OCI-LY1 (cell line): ENCODE results near the gene P2RY12.

Source experiments
- H2AFZ ChIP-seq: fragments of 200-600 bp; sonication (generic), shearing (Covaris generic); 2 replicates; pipeline ENCODE4 v1.6.0; 2014; ENCODE audit warnings: antibody characterized with exemption, mild to moderate bottlenecking, low read length
- H3F3A ChIP-seq: fragments of 200-600 bp; sonication (generic), shearing (Covaris generic); 2 replicates; pipeline ENCODE4 v1.6.0; 2014; ENCODE audit warnings: mild to moderate bottlenecking, antibody characterized with exemption, low read length, moderate library complexity; ENCODE audit not compliant: insufficient read depth
- H3K27ac ChIP-seq: fragments of 200-600 bp; sonication (generic); 2 replicates; pipeline ENCODE4 v1.5.1; 2014; ENCODE audit warnings: low read length, mixed run types, mild to moderate bottlenecking, low read depth; ENCODE audit not compliant: poor library complexity, severe bottlenecking
- H3K27me3 ChIP-seq: fragments of 200-600 bp; sonication (generic); 2 replicates; pipeline ENCODE4 v1.6.0; 2014; ENCODE audit warnings: antibody characterized with exemption, mild to moderate bottlenecking, low read length, moderate library complexity; ENCODE audit not compliant: insufficient read depth
- H3K36me3 ChIP-seq: fragments of 200-600 bp; sonication (generic); 2 replicates; pipeline ENCODE4 v1.6.1; 2014; ENCODE audit warnings: mild to moderate bottlenecking, antibody characterized with exemption, low read length, moderate library complexity, mixed read lengths; ENCODE audit not compliant: insufficient read depth
- H3K4me1 ChIP-seq: fragments of 200-600 bp; sonication (generic); 2 replicates; pipeline ENCODE4 v1.5.1; 2014; ENCODE audit warnings: mild to moderate bottlenecking, low read length, moderate library complexity; ENCODE audit not compliant: insufficient read depth, severe bottlenecking
- H3K4me2 ChIP-seq: fragments of 200-600 bp; sonication (generic), shearing (Covaris generic); 2 replicates; pipeline ENCODE4 v1.6.1; 2014; ENCODE audit warnings: low read length
- H3K4me3 ChIP-seq: fragments of 200-600 bp; sonication (generic); 2 replicates; pipeline ENCODE4 v1.5.1; 2014; ENCODE audit warnings: low read length, low read depth, mild to moderate bottlenecking, mixed read lengths; ENCODE audit not compliant: poor library complexity, severe bottlenecking
- H3K79me2 ChIP-seq: fragments of 200-600 bp; shearing (Covaris generic); 2 replicates; pipeline ENCODE4 v1.6.1; 2016; ENCODE audit warnings: mixed run types, low read length, mixed read lengths; ENCODE audit not compliant: insufficient read depth
- H3K9ac ChIP-seq: fragments of 200-600 bp; sonication (generic), shearing (Covaris generic); 2 replicates; pipeline ENCODE4 v1.6.1; 2014; ENCODE audit warnings: mild to moderate bottlenecking, low read length, mixed read lengths
- H3K9me2 ChIP-seq: fragments of 200-600 bp; sonication (generic), shearing (Covaris generic); 2 replicates; pipeline ENCODE4 v1.6.1; 2014; ENCODE audit warnings: low read depth, mild to moderate bottlenecking, low read length, mixed read lengths
- H3K9me3 ChIP-seq: fragments of 200-600 bp; shearing (Covaris generic); 2 replicates; pipeline ENCODE4 v1.6.1; 2014; ENCODE audit warnings: low read length, mixed read lengths
- H4K20me1 ChIP-seq: fragments of 200-600 bp; sonication (generic), shearing (Covaris generic); 2 replicates; pipeline ENCODE4 v1.6.0; 2016; ENCODE audit warnings: mild to moderate bottlenecking, low read length; ENCODE audit not compliant: insufficient read depth
- CTCF ChIP-seq: fragments of 200-600 bp; sonication (generic), shearing (Covaris generic); IDR thresholded peaks from 2 replicates; pipeline ENCODE4 v1.5.1; 2017; ENCODE audit warnings: mild to moderate bottlenecking, antibody characterized with exemption, low read length, moderate library complexity, mixed read lengths
- EZH2 ChIP-seq: fragments of 200-600 bp; sonication (generic), shearing (Covaris generic); IDR thresholded peaks from 2 replicates; pipeline ENCODE4 v1.8.0; 2017; ENCODE audit warnings: borderline replicate concordance, mixed run types, mild to moderate bottlenecking, antibody characterized with exemption, low read length, moderate library complexity, mixed read lengths

P2RY12 gene

DNA sequence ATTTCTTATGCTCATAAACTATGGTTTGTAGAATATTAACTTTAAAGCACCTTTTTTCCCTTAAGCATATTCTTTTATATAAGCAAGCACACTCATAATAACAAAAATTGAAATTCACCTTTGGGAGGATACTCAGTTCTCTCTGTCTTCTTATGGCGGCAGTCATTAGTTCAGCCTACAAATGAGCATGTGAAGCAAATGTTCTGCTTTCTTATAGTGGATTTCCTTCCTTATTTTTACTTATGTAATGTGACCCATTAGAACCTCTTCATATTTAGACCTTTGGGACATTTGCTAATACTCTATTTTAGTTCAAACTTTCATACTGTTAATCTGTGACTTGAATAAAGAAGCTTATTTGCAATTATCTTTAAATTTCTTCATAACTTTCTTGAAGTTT is 55.2 kb downstream of the P2RY12 start, which contains the start of gene P2RY13:
P2RY13 (minus strand) TSS at position 187 of the 400 bp plus-strand sequence; CDS start at position 166, 21 bp downstream.
- H2AFZ ChIP-seq: no peak within 1 kb of the TSS
- TF ChIP-seq EZH2 (no peak), CTCF (no peak)
- peaks cover 8% of the 10 kb centered on the region for H3K4me1 ChIP-seq
- no peaks in the 10 kb centered on the region for H3K36me3 ChIP-seq
- no peaks in the 10 kb centered on the region for H3F3A ChIP-seq
- no peak within 1 kb of the TSS for H3K9ac ChIP-seq
- H4K20me1 ChIP-seq: no peaks in the 10 kb centered on the region
- no peaks in the 10 kb centered on the region for H3K9me2 ChIP-seq
- H3K27me3 ChIP-seq: no peaks in the 10 kb centered on the region
- H3K79me2 ChIP-seq: no peaks in the 10 kb centered on the region
- H3K4me2 ChIP-seq: no peak within 1 kb of the TSS
- H3K27ac ChIP-seq: no peak within 1 kb of the TSS
- no peaks in the 10 kb centered on the region for H3K9me3 ChIP-seq
- no peak within 1 kb of the TSS for H3K4me3 ChIP-seq

DNA sequence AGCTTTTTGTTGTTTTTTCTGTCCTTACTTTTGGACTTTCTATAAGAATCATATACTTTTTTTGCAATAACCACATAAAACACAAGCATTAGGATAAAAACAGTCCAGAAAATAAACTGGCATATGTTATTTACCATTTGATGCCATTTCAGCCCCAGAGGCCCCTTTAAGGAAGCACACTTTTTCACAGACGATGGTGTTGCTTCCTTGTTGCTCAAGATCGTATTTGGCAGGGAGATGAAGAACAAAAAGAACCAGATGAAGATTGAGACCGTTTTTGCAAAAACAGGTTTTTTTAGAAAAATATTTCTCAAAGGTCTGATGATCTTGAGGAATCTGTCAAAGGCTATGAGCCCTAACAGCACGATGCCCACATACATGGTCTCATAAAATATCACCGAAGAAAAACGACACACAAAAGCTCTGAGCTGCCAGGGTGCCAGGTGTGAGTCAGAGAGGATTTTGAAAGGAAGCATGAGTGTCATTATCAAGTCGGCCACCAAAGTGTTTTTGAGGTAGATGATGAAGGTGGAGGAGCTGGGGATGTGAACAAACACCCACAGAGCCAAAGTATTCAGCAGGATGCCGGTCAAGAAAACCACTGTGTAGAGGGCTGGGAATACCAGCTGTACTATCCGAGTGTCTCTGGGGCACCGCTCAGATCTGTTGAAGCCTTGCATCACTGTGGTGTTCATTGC is 56.1 kb downstream of the P2RY12 start:
- no peak overlapping the region for H2AFZ ChIP-seq
- H3K4me2 ChIP-seq: no peak overlapping the region
- H3K9me2 ChIP-seq: no peaks in the 10 kb centered on the region
- H3K27me3 ChIP-seq: no peaks in the 10 kb centered on the region
- TF ChIP-seq CTCF: no peak
- TF ChIP-seq EZH2: no peak
- H3K4me3 ChIP-seq: no peak overlapping the region
- no peaks in the 10 kb centered on the region for H4K20me1 ChIP-seq
- no peaks in the 10 kb centered on the region for H3K79me2 ChIP-seq
- H3F3A ChIP-seq: no peaks in the 10 kb centered on the region
- no peak overlapping the region for H3K9ac ChIP-seq
- H3K9me3 ChIP-seq: no peaks in the 10 kb centered on the region
- no peak overlapping the region for H3K27ac ChIP-seq
- no peaks in the 10 kb centered on the region for H3K36me3 ChIP-seq
- H3K4me1 ChIP-seq: peaks cover 8% of the 10 kb centered on the region

DNA sequence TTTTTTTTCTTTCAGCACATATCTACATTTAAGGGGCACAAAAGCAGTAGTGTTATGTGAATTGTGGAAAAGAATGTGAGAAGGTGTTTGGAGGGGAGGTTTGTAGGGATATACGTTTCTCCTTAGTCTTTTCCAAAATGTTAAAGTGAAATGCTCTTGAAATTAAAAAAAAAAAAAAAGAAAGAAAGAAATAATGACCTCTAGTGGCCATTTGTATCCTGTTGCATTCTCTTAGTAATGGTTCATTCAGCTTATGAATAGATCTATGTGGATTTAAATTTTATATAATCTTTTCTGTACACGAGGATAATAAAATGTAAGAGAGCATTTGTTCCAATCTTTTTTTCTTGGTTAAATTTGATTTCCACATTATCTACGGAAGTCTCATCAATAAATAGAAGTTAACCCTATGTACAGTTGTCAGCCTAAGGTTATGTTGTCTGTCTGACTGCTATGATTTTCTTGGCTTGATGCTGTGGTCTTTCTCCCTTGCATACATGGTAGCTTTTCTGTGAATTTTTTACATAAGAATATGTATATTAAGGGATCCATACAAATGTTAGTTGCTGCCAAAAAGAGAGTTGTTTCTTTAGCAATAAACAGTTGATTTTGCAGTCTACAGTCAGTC is 56.9 kb downstream of the P2RY12 start:
- no peak overlapping the region for H3K9ac ChIP-seq
- no peaks in the 10 kb centered on the region for H4K20me1 ChIP-seq
- no peak overlapping the region for H3K4me2 ChIP-seq
- H3K27ac ChIP-seq: no peak overlapping the region
- no peak overlapping the region for H3K4me3 ChIP-seq
- TF ChIP-seq EZH2 (no peak), CTCF (peak; percentile 74)
- H3K79me2 ChIP-seq: no peaks in the 10 kb centered on the region
- no peaks in the 10 kb centered on the region for H3K9me3 ChIP-seq
- H3F3A ChIP-seq: no peaks in the 10 kb centered on the region
- H3K9me2 ChIP-seq: no peaks in the 10 kb centered on the region
- H2AFZ ChIP-seq: no peak overlapping the region
- no peaks in the 10 kb centered on the region for H3K27me3 ChIP-seq
- peaks cover 8% of the 10 kb centered on the region for H3K4me1 ChIP-seq
- no peaks in the 10 kb centered on the region for H3K36me3 ChIP-seq
